CD4-positive, alpha-beta T cell (primary cell): ENCODE data around the gene TRABD2B. TPM values are rescaled to one million over a fixed set of nuclear protein-coding genes. Genes with fewer than 3 reads are reported as not detected.

Source experiments
- ATAC-seq: fragments of 200-7000 bp; cut with Tn5 transposase; one replicate; pipeline ENCODE4 v1.10.0; 2022; ENCODE audit warnings: mild to moderate bottlenecking; ENCODE audit not compliant: poor library complexity
- CTCF ChIA-PET: fragments of 350-600 bp; sonication (Branson Sonifier 250); formaldehyde crosslinking; loops from one replicate; lab custom pipeline; 2021; ENCODE audit warnings: antibody characterized with exemption, inconsistent platforms; lab: Charles Lee
- POLR2A ChIA-PET: fragments of 350-600 bp; sonication (Branson Sonifier 250); formaldehyde crosslinking; loops from one replicate; lab custom pipeline; 2021; ENCODE audit warnings: antibody characterized with exemption, inconsistent platforms; lab: Charles Lee
- DNase-seq, 14 experiments: peaks; one replicate each; pipeline ENCODE4 v3.0.0-alpha.2; 2013 to 2020; ENCODE audit warnings: mixed read lengths in 2 of 14
- H3K27ac ChIP-seq, 2 donors: one replicate each; pipeline versions ENCODE4 v1.5.1 to v1.7.0; 2013; ENCODE audit warnings: low read length in 2 of 2, low read depth in 1 of 2, mild to moderate bottlenecking in 1 of 2
- H3K27me3 ChIP-seq, 2 experiments: 1 replicate in 1 of 2; 2 replicates in 1 of 2; pipeline versions ENCODE4 v1.6.1 to v1.7.0; 2013; ENCODE audit warnings: low read length in 2 of 2, control low read depth in 1 of 2, mild to moderate bottlenecking in 1 of 2, moderate library complexity in 1 of 2; ENCODE audit not compliant: insufficient read depth in 2 of 2, control insufficient read depth in 1 of 2
- H3K36me3 ChIP-seq: one replicate; pipeline ENCODE4 v1.6.1; 2013; ENCODE audit warnings: low read length, control low read depth; ENCODE audit not compliant: insufficient read depth
- H3K4me1 ChIP-seq: one replicate; pipeline ENCODE4 v1.6.1; 2013; ENCODE audit warnings: low read length, control low read depth; ENCODE audit not compliant: insufficient read depth
- H3K4me3 ChIP-seq: one replicate; pipeline ENCODE4 v1.5.1; 2013; ENCODE audit warnings: mild to moderate bottlenecking, low read length, moderate library complexity
- H3K9me3 ChIP-seq, 2 experiments: 1 replicate in 1 of 2; 2 replicates in 1 of 2; pipeline versions ENCODE4 v1.6.1 to v1.7.0; 2013; ENCODE audit warnings: low read length in 2 of 2, mild to moderate bottlenecking in 2 of 2, control low read depth in 1 of 2, moderate library complexity in 1 of 2; ENCODE audit not compliant: control insufficient read depth in 1 of 2, insufficient read depth in 1 of 2
- H3K27ac Mint-ChIP-seq: one replicate; pipeline ENCODE4 v1.8.0; 2020; ENCODE audit warnings: mixed read lengths
- H3K27me3 Mint-ChIP-seq: one replicate; pipeline ENCODE4 v1.8.0; 2021; ENCODE audit warnings: mixed read lengths
- H3K36me3 Mint-ChIP-seq: one replicate; pipeline ENCODE4 v1.8.0; 2021; ENCODE audit warnings: low read depth, mixed read lengths
- H3K4me1 Mint-ChIP-seq: one replicate; pipeline ENCODE4 v1.8.0; 2021; ENCODE audit warnings: low read depth, mixed read lengths
- H3K4me3 Mint-ChIP-seq: one replicate; pipeline ENCODE4 v1.8.0; 2020; ENCODE audit warnings: mild to moderate bottlenecking, mixed read lengths
- H3K9me3 Mint-ChIP-seq: one replicate; pipeline ENCODE4 v1.8.0; 2020; ENCODE audit warnings: mixed read lengths
- CTCF ChIP-seq: fragments of 200-600 bp; IDR thresholded peaks from one replicate; pipeline ENCODE4 v1.8.0; 2022; ENCODE audit warnings: antibody characterized with exemption, mild to moderate bottlenecking
- intact Hi-C, 2 experiments: fragments of 100-400 bp; cut with DNase I in 1 of 2; cut with micrococcal nuclease in 1 of 2; formaldehyde crosslinking; loops; one replicate each; pipeline versions ENCODE4 v1.15.1 to v1.9.0; 2023 to 2025; cut with DNase I, micrococcal nuclease
- total RNA-seq, 174 experiments: library from RNA in 2 of 174; stranded (reverse) in 2 of 174; gene quantifications; one replicate each; pipeline ENCODE4 v1.2.3 and lab custom pipeline; 2021 to 2026

TRABD2B gene
- total RNA-seq, 2 experiments from 2014 or later, result not detected

- Mint-ChIP-seq H3K36me3 (no peaks in the 10 kb centered on the region), H3K4me3 (no peak overlapping the region), H3K27me3 (peaks cover 13% of the 10 kb centered on the region), H3K9me3 (no peaks in the 10 kb centered on the region), H3K27ac (no peak overlapping the region), H3K4me1 (no peaks in the 10 kb centered on the region)
- Histone ChIP-seq H3K27ac (no peak overlapping the region), H3K9me3 (no peaks in the 10 kb centered on the region), H3K36me3 (no peaks in the 10 kb centered on the region), H3K4me3 (no peak overlapping the region), H3K4me1 (no peaks in the 10 kb centered on the region), H3K27me3 (no peaks in the 10 kb centered on the region)
- no peak for TF ChIP-seq CTCF
- intact Hi-C loops, result no loop called here
- ATAC-seq (no peak), DNase-seq (no peak)
- POLR2A ChIA-PET, result no interaction called here
- CTCF ChIA-PET, result no interaction called here
These were observed 34.5 kb upstream of the TRABD2B start for GRCh38 chr1:48031676-48032075.

GRCh38 chr1:48030696-48031365 lies 33.6 kb upstream of the TRABD2B start:
- Mint-ChIP-seq H3K27me3 (peaks cover 7% of the 10 kb centered on the region), H3K4me1 (no peaks in the 10 kb centered on the region), H3K9me3 (no peaks in the 10 kb centered on the region), H3K27ac (no peak overlapping the region), H3K4me3 (no peak overlapping the region), H3K36me3 (no peaks in the 10 kb centered on the region)
- H3K4me3 ChIP-seq, result no peak overlapping the region
- ChIA-PET POLR2A (no interaction called here), CTCF (no interaction called here)
- intact Hi-C loops, result no loop called here
- no peaks in the 10 kb centered on the region for H3K9me3 ChIP-seq
- no peak for TF ChIP-seq CTCF
- no peaks in the 10 kb centered on the region for H3K4me1 ChIP-seq
- no peaks in the 10 kb centered on the region for H3K27me3 ChIP-seq
- no peaks in the 10 kb centered on the region for H3K36me3 ChIP-seq
- ATAC-seq, result no peak
- H3K27ac ChIP-seq, result no peak overlapping the region
- DNase-seq, result no peak

GRCh38 chr1:48030211-48030610 lies 33.0 kb upstream of the TRABD2B start:
- intact Hi-C loops, result no loop called here
- no peaks in the 10 kb centered on the region for H3K4me1 ChIP-seq
- no peak overlapping the region for H3K27ac ChIP-seq
- DNase-seq (no peak), ATAC-seq (no peak)
- Mint-ChIP-seq H3K27me3 (peaks cover 7% of the 10 kb centered on the region), H3K9me3 (no peaks in the 10 kb centered on the region), H3K4me3 (no peak overlapping the region), H3K4me1 (no peaks in the 10 kb centered on the region), H3K36me3 (no peaks in the 10 kb centered on the region), H3K27ac (no peak overlapping the region)
- POLR2A ChIA-PET, result no interaction called here
- H3K4me3 ChIP-seq, result no peak overlapping the region
- CTCF ChIA-PET, result no interaction called here
- H3K36me3 ChIP-seq, result no peaks in the 10 kb centered on the region
- H3K9me3 ChIP-seq, result no peaks in the 10 kb centered on the region
- no peak for TF ChIP-seq CTCF
- H3K27me3 ChIP-seq, result no peaks in the 10 kb centered on the region
